NCI-H146 (cell line): Measurements from ENCODE around the gene MAP3K7.
A peak's percentile ranks its signal among the peaks of the same experiment; 100 is the strongest.

Experiments
- DNase-seq: peaks from one replicate; lab custom pipeline; 2025; lab: John Stamatoyannopoulos, UW

The MAP3K7 gene

GRCh38 chr6:90586836-90587638, at the start of gene MAP3K7:
Gene MAP3K7, minus strand, starts transcription at chr6:90587072. Its CDS starts 189 bp downstream, at chr6:90586883.
- peak; percentile 87 for DNase-seq

GRCh38 chr6:90631046-90631445, 44.2 kb upstream of the MAP3K7 start:
- DNase-seq: no peak

- DNase-seq: no peak
Observed at GRCh38 chr6:90621581-90621980, 34.7 kb upstream of the MAP3K7 start.

GRCh38 chr6:90619221-90619620, 32.3 kb upstream of the MAP3K7 start:
- no peak for DNase-seq

- no peak for DNase-seq
Observed at GRCh38 chr6:90612313-90612680, 25.4 kb upstream of the MAP3K7 start.

- DNase-seq: no peak
Observed at GRCh38 chr6:90611543-90612312, 24.9 kb upstream of the MAP3K7 start.

- peak; percentile 21 for DNase-seq
Observed at GRCh38 chr6:90610751-90611542, 24.1 kb upstream of the MAP3K7 start.

- DNase-seq: no peak
Observed at GRCh38 chr6:90610301-90610750, 23.5 kb upstream of the MAP3K7 start.

- no peak for DNase-seq
Observed at GRCh38 chr6:90605749-90606340, 19.0 kb upstream of the MAP3K7 start.

- DNase-seq: no peak
Observed at GRCh38 chr6:90604546-90604945, 17.7 kb upstream of the MAP3K7 start.

GRCh38 chr6:90599151-90599550, 12.3 kb upstream of the MAP3K7 start:
- DNase-seq: no peak

- DNase-seq: no peak
Observed at GRCh38 chr6:90598192-90598951, 11.5 kb upstream of the MAP3K7 start.

GRCh38 chr6:90596967-90597539, 10.2 kb upstream of the MAP3K7 start:
- DNase-seq: no peak

- no peak for DNase-seq
Observed at GRCh38 chr6:90595854-90596253, 9.0 kb upstream of the MAP3K7 start.

- DNase-seq: no peak
Observed at GRCh38 chr6:90586546-90586835, 381 bp downstream of the MAP3K7 start.

- no peak for DNase-seq
Observed at GRCh38 chr6:90584636-90585255, 2.1 kb downstream of the MAP3K7 start.

- DNase-seq: no peak
Observed at GRCh38 chr6:90583836-90584481, 2.9 kb downstream of the MAP3K7 start.

GRCh38 chr6:90583179-90583835, 3.6 kb downstream of the MAP3K7 start:
- DNase-seq: no peak

GRCh38 chr6:90581146-90581545, 5.7 kb downstream of the MAP3K7 start:
- DNase-seq: peak; percentile 45
